Fibroblast of villous mesenchyme (primary cell): Measurements from ENCODE around the gene KCNRG. TPM values are rescaled to one million over a fixed set of nuclear protein-coding genes. Genes with fewer than 3 reads are reported as not detected.
"Not testable (repeated sequence)": the region's sequence is repeated elsewhere in the genome, so short reads cannot be mapped to it uniquely, and the experiment has no call there.

Source experiments
- DNase-seq: peaks from one replicate; pipeline ENCODE4 v3.0.0-alpha.2; 2010; ENCODE audit warnings: low read depth
- H3K4me3 ChIP-seq: 2 replicates; pipeline ENCODE4 v1.5.1; 2011; ENCODE audit warnings: low read depth, mild to moderate bottlenecking, low read length
- total RNA-seq: library from RNA; depleted of rRNA; stranded (reverse); fragments of >200 nt; gene quantifications from 2 replicates; pipeline ENCODE4 v1.2.3, GENCODE V29; 2012
- TF ChIP-seq, protein P1 (sequence below): IDR thresholded peaks from 2 replicates; pipeline ENCODE4 v1.5.1; 2012; ENCODE audit warnings: low read depth, mild to moderate bottlenecking, low read length; ENCODE audit not compliant: insufficient read depth

KCNRG gene
- total RNA-seq, 1 donor: 4.3 TPM

- H3K4me3 ChIP-seq: no peak overlapping the region
- TF ChIP-seq, protein P1, sequence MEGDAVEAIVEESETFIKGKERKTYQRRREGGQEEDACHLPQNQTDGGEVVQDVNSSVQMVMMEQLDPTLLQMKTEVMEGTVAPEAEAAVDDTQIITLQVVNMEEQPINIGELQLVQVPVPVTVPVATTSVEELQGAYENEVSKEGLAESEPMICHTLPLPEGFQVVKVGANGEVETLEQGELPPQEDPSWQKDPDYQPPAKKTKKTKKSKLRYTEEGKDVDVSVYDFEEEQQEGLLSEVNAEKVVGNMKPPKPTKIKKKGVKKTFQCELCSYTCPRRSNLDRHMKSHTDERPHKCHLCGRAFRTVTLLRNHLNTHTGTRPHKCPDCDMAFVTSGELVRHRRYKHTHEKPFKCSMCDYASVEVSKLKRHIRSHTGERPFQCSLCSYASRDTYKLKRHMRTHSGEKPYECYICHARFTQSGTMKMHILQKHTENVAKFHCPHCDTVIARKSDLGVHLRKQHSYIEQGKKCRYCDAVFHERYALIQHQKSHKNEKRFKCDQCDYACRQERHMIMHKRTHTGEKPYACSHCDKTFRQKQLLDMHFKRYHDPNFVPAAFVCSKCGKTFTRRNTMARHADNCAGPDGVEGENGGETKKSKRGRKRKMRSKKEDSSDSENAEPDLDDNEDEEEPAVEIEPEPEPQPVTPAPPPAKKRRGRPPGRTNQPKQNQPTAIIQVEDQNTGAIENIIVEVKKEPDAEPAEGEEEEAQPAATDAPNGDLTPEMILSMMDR: no peak
- no peak for DNase-seq
Measured at GRCh38 chr13:49980266-49980665, 35.0 kb upstream of the KCNRG start.

GRCh38 chr13:49985129-49985528 lies 30.1 kb upstream of the KCNRG start:
- TF ChIP-seq, protein P1: no peak
- no peak for DNase-seq
- H3K4me3 ChIP-seq: no peak overlapping the region

GRCh38 chr13:49986471-49986870 lies 28.8 kb upstream of the KCNRG start:
- DNase-seq: no peak
- TF ChIP-seq, protein P1: no peak
- no peak overlapping the region for H3K4me3 ChIP-seq

DNA sequence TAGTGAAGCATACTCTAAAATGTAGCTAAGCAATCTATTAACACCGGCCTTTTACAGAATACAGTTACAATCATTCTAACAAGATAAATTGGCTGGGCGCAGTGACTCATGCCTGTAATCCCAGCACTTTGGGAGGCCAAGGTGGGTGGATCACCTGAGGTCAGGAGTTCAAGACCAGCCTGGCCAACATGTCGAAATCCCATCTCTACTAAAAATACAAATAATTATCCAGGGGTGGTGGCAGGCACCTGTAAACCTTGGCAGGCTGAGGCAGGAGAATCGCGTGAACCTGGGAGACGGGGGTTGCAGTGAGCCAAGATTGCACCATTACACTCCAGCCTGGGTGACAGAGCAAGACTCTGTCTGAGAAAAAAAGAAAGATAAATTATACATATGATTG lies 24.6 kb upstream of the KCNRG start:
- DNase-seq, H3K4me3 ChIP-seq: not testable (repeated sequence)

- no peak for DNase-seq
- TF ChIP-seq, protein P1: no peak
- no peak overlapping the region for H3K4me3 ChIP-seq
Measured at GRCh38 chr13:49993111-49993510, 22.1 kb upstream of the KCNRG start.

- DNase-seq: no peak
- no peak overlapping the region for H3K4me3 ChIP-seq
- TF ChIP-seq, protein P1: no peak
Measured at GRCh38 chr13:49993666-49994065, 21.6 kb upstream of the KCNRG start.

- peak; percentile 27 for DNase-seq
Measured at GRCh38 chr13:49995625-49996101, 19.6 kb upstream of the KCNRG start.

More at GRCh38 chr13:49995625-49996101, 19.6 kb upstream of the KCNRG start:
- peak overlapping the region; percentile 74 for H3K4me3 ChIP-seq
- TF ChIP-seq, protein P1: no peak
